HEK293 (cell line): ENCODE data around the gene SEMA4B.
A peak's percentile ranks its signal among the peaks of the same experiment; 100 is the strongest.

ENCODE experiments used
- CTCF ChIA-PET: fragments of 350-600 bp; formaldehyde crosslinking; extraction: SDS; loops from one replicate; lab custom pipeline; 2021; ENCODE audit warnings: antibody characterized with exemption; lab: Yijun Ruan, JAX
- POLR2A ChIA-PET: fragments of 300-600 bp; formaldehyde crosslinking; extraction: SDS; loops from one replicate; lab custom pipeline; 2020; ENCODE audit warnings: antibody characterized with exemption, inconsistent platforms; lab: Yijun Ruan, JAX
- H3K27ac ChIP-seq: fragments of 200-500 bp; sonication (Bioruptor generic); 2 replicates; pipeline ENCODE4 v1.5.1; 2014; ENCODE audit warnings: low read depth, low read length, control low read depth, inconsistent platforms; ENCODE audit errors: extremely low read depth
- H3K36me3 ChIP-seq, 2 experiments: fragments of 200-500 bp in 1 of 2; sonication (Bioruptor generic) in 1 of 2; 1 replicate in 1 of 2; 2 replicates in 1 of 2; pipeline ENCODE4 v1.5.1; 2014 to 2017; ENCODE audit warnings: inconsistent platforms in 2 of 2, low read length in 2 of 2; ENCODE audit not compliant: control insufficient read depth in 2 of 2, insufficient read depth in 1 of 2
- H3K4me1 ChIP-seq: fragments of 200-500 bp; sonication (Bioruptor generic); 2 replicates; pipeline ENCODE4 v1.5.1; 2014; ENCODE audit warnings: mild to moderate bottlenecking, low read length, inconsistent platforms; ENCODE audit not compliant: control insufficient read depth, insufficient read depth
- H3K4me3 ChIP-seq: 2 replicates; pipeline ENCODE4 v1.5.1; 2011; ENCODE audit warnings: low read depth, mild to moderate bottlenecking, control low read depth, low read length, moderate library complexity
- H3K9me3 ChIP-seq: fragments of 200-500 bp; sonication (Bioruptor generic); 2 replicates; pipeline ENCODE4 v1.5.1; 2014; ENCODE audit warnings: low read depth, low read length, inconsistent platforms; ENCODE audit not compliant: control insufficient read depth, insufficient read depth
- GLIS2 ChIP-seq: fragments of 450-650 bp; formaldehyde crosslinking; IDR thresholded peaks from 2 replicates; pipeline ENCODE4 v1.5.1; 2016; ENCODE audit warnings: missing biosample characterization, missing genetic modification characterization
- INSM2 ChIP-seq: fragments of 450-650 bp; formaldehyde crosslinking; IDR thresholded peaks from 2 replicates; pipeline ENCODE4 v1.5.1; 2016; ENCODE audit warnings: missing biosample characterization, missing genetic modification characterization
- KLF8 ChIP-seq: fragments of 450-650 bp; formaldehyde crosslinking; IDR thresholded peaks from 2 replicates; pipeline ENCODE4 v1.5.1; 2016; ENCODE audit warnings: missing biosample characterization, missing genetic modification characterization
- KLF9 ChIP-seq: fragments of 450-650 bp; formaldehyde crosslinking; IDR thresholded peaks from 2 replicates; pipeline ENCODE4 v1.5.1; 2016; ENCODE audit warnings: missing biosample characterization, missing genetic modification characterization, low read depth
- SP2 ChIP-seq: fragments of 450-650 bp; formaldehyde crosslinking; IDR thresholded peaks from 2 replicates; pipeline ENCODE4 v1.5.1; 2016; ENCODE audit warnings: missing biosample characterization, missing genetic modification characterization
- ZFHX2 ChIP-seq: fragments of 450-650 bp; formaldehyde crosslinking; conservative IDR thresholded peaks from 2 replicates; pipeline ENCODE4 v1.5.1; 2016; ENCODE audit warnings: missing biosample characterization, missing genetic modification characterization
- ZNF211 ChIP-seq: fragments of 450-650 bp; formaldehyde crosslinking; IDR thresholded peaks from 2 replicates; pipeline ENCODE4 v1.5.1; 2016; ENCODE audit warnings: low read depth, missing biosample characterization, missing genetic modification characterization
- ZNF26 ChIP-seq: fragments of 450-650 bp; formaldehyde crosslinking; IDR thresholded peaks from 2 replicates; pipeline ENCODE4 v1.5.1; 2016; ENCODE audit warnings: missing biosample characterization, missing genetic modification characterization
- ZNF292 ChIP-seq: fragments of 450-650 bp; formaldehyde crosslinking; IDR thresholded peaks from 2 replicates; pipeline ENCODE4 v1.5.1; 2016; ENCODE audit warnings: low read depth, missing biosample characterization, missing genetic modification characterization, borderline replicate concordance
- ZNF335 ChIP-seq: fragments of 450-650 bp; formaldehyde crosslinking; conservative IDR thresholded peaks from 2 replicates; pipeline ENCODE4 v1.5.1; 2016; ENCODE audit warnings: missing biosample characterization, missing genetic modification characterization
- ZNF350 ChIP-seq: fragments of 450-650 bp; formaldehyde crosslinking; IDR thresholded peaks from 2 replicates; pipeline ENCODE4 v1.5.0; 2017; ENCODE audit warnings: missing biosample characterization, mild to moderate bottlenecking, missing genetic modification characterization
- ZNF394 ChIP-seq: fragments of 450-650 bp; formaldehyde crosslinking; IDR thresholded peaks from 2 replicates; pipeline ENCODE4 v1.5.1; 2016; ENCODE audit warnings: missing biosample characterization, missing genetic modification characterization, mild to moderate bottlenecking, moderate library complexity, borderline replicate concordance
- ZNF433 ChIP-seq: fragments of 450-650 bp; formaldehyde crosslinking; IDR thresholded peaks from 2 replicates; pipeline ENCODE4 v1.5.1; 2016; ENCODE audit warnings: missing biosample characterization, missing genetic modification characterization, low read depth
- ZNF449 ChIP-seq: fragments of 450-650 bp; formaldehyde crosslinking; IDR thresholded peaks from 2 replicates; pipeline ENCODE4 v1.5.1; 2017; ENCODE audit warnings: missing biosample characterization, mild to moderate bottlenecking, missing genetic modification characterization, moderate library complexity
- ZNF544 ChIP-seq: fragments of 450-650 bp; formaldehyde crosslinking; IDR thresholded peaks from 2 replicates; pipeline ENCODE4 v1.5.0; 2017; ENCODE audit warnings: missing biosample characterization, missing genetic modification characterization
- ZNF596 ChIP-seq: fragments of 450-650 bp; IDR thresholded peaks from 2 replicates; pipeline ENCODE4 v1.5.0; 2018; ENCODE audit warnings: missing biosample characterization, mild to moderate bottlenecking, missing genetic modification characterization, moderate library complexity
- ZNF747 ChIP-seq: fragments of 450-650 bp; formaldehyde crosslinking; IDR thresholded peaks from 2 replicates; pipeline ENCODE4 v1.5.1; 2016; ENCODE audit warnings: missing biosample characterization, missing genetic modification characterization
- ZNF785 ChIP-seq: fragments of 450-650 bp; formaldehyde crosslinking; IDR thresholded peaks from 2 replicates; pipeline ENCODE4 v1.5.1; 2016; ENCODE audit warnings: missing biosample characterization, missing genetic modification characterization
- ZNF843 ChIP-seq: fragments of 450-650 bp; formaldehyde crosslinking; IDR thresholded peaks from 2 replicates; pipeline ENCODE4 v1.5.1; 2016; ENCODE audit warnings: missing biosample characterization, missing genetic modification characterization
- TF ChIP-seq, protein P1 (sequence below): fragments of 450-650 bp; formaldehyde crosslinking; IDR thresholded peaks from 2 replicates; pipeline ENCODE4 v1.5.1; 2016; ENCODE audit warnings: missing biosample characterization, missing genetic modification characterization
- TF ChIP-seq, protein P2 (sequence below): fragments of 450-650 bp; formaldehyde crosslinking; IDR thresholded peaks from 2 replicates; pipeline ENCODE4 v1.5.1; 2016; ENCODE audit warnings: missing biosample characterization, missing genetic modification characterization
- TF ChIP-seq, protein P3 (sequence below): fragments of 450-650 bp; formaldehyde crosslinking; IDR thresholded peaks from 2 replicates; pipeline ENCODE4 v1.5.1; 2016; ENCODE audit warnings: missing biosample characterization, missing genetic modification characterization, borderline replicate concordance
- TF ChIP-seq, protein P4 (sequence below): fragments of 450-650 bp; formaldehyde crosslinking; IDR thresholded peaks from 2 replicates; pipeline ENCODE4 v1.5.1; 2016; ENCODE audit warnings: missing biosample characterization, missing genetic modification characterization

SEMA4B gene

GRCh38 chr15:90225047-90225446 lies 23.9 kb downstream of the SEMA4B start:
- CTCF ChIA-PET = interaction anchor here (1.5 kb wide), 1 partner anchor 82 kb away, joined by 4 read pairs; no protein-coding TSS in a partner anchor
- POLR2A ChIA-PET = interaction anchor here (2.0 kb wide), 1 partner anchor 8 kb away, joined by 7 read pairs; the partner anchor contains the start of genes CIB1 and GDPGP1
- H3K36me3 ChIP-seq = peaks cover 13 to 65% of the 10 kb centered on the region in 2 experiments; a peak in 2 of 3 replicates

GRCh38 chr15:90225504-90226234 lies 24.5 kb downstream of the SEMA4B start:
- Histone ChIP-seq H3K9me3 (no peaks in the 10 kb centered on the region), H3K27ac (no peak overlapping the region), H3K4me3 (no peak overlapping the region), H3K36me3 (peaks cover 13 to 71% of the 10 kb centered on the region in 2 experiments; a peak in 2 of 3 replicates), H3K4me1 (peaks cover 6% of the 10 kb centered on the region; the same call in 1 of the 2 replicates)
- POLR2A ChIA-PET = interaction anchor here (2.0 kb wide), 1 partner anchor 8 kb away, joined by 7 read pairs; the partner anchor contains the start of genes CIB1 and GDPGP1
- CTCF ChIA-PET = interaction anchor here (0.7 to 1.5 kb wide), 2 partner anchors 83 to 225 kb away, joined by 3 to 4 read pairs; no protein-coding TSS in a partner anchor
- TF ChIP-seq ZNF26 (tag by site-specific recombination) (no peak), INSM2 (no peak), ZNF211 (no peak), GLIS2 (tag by site-specific recombination) (peak; percentile 68), ZNF433 (tag by site-specific recombination) (no peak), ZNF449 (tag by site-specific recombination) (no peak)
- TF ChIP-seq, protein P1, sequence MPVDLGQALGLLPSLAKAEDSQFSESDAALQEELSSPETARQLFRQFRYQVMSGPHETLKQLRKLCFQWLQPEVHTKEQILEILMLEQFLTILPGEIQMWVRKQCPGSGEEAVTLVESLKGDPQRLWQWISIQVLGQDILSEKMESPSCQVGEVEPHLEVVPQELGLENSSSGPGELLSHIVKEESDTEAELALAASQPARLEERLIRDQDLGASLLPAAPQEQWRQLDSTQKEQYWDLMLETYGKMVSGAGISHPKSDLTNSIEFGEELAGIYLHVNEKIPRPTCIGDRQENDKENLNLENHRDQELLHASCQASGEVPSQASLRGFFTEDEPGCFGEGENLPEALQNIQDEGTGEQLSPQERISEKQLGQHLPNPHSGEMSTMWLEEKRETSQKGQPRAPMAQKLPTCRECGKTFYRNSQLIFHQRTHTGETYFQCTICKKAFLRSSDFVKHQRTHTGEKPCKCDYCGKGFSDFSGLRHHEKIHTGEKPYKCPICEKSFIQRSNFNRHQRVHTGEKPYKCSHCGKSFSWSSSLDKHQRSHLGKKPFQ = no peak
- TF ChIP-seq, protein P2, sequence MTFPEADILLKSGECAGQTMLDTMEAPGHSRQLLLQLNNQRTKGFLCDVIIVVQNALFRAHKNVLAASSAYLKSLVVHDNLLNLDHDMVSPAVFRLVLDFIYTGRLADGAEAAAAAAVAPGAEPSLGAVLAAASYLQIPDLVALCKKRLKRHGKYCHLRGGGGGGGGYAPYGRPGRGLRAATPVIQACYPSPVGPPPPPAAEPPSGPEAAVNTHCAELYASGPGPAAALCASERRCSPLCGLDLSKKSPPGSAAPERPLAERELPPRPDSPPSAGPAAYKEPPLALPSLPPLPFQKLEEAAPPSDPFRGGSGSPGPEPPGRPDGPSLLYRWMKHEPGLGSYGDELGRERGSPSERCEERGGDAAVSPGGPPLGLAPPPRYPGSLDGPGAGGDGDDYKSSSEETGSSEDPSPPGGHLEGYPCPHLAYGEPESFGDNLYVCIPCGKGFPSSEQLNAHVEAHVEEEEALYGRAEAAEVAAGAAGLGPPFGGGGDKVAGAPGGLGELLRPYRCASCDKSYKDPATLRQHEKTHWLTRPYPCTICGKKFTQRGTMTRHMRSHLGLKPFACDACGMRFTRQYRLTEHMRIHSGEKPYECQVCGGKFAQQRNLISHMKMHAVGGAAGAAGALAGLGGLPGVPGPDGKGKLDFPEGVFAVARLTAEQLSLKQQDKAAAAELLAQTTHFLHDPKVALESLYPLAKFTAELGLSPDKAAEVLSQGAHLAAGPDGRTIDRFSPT (tag by site-specific recombination) = no peak; the same call in 1 of the 2 replicates

More at GRCh38 chr15:90225047-90225446, 23.9 kb downstream of the SEMA4B start:
- TF ChIP-seq KLF8 (tag by site-specific recombination) (no peak), ZNF785 (no peak), ZFHX2 (tag by site-specific recombination) (no peak), ZNF596 (no peak), ZNF394 (tag by site-specific recombination) (no peak), ZNF747 (tag by site-specific recombination) (no peak), ZNF843 (tag by site-specific recombination) (no peak), ZNF544 (tag by site-specific recombination) (no peak), ZNF350 (tag by site-specific recombination) (no peak), ZNF335 (tag by site-specific recombination) (no peak), ZNF292 (tag by site-specific recombination) (no peak), KLF9 (no peak), SP2 (tag by site-specific recombination) (no peak)
- TF ChIP-seq, protein P3, sequence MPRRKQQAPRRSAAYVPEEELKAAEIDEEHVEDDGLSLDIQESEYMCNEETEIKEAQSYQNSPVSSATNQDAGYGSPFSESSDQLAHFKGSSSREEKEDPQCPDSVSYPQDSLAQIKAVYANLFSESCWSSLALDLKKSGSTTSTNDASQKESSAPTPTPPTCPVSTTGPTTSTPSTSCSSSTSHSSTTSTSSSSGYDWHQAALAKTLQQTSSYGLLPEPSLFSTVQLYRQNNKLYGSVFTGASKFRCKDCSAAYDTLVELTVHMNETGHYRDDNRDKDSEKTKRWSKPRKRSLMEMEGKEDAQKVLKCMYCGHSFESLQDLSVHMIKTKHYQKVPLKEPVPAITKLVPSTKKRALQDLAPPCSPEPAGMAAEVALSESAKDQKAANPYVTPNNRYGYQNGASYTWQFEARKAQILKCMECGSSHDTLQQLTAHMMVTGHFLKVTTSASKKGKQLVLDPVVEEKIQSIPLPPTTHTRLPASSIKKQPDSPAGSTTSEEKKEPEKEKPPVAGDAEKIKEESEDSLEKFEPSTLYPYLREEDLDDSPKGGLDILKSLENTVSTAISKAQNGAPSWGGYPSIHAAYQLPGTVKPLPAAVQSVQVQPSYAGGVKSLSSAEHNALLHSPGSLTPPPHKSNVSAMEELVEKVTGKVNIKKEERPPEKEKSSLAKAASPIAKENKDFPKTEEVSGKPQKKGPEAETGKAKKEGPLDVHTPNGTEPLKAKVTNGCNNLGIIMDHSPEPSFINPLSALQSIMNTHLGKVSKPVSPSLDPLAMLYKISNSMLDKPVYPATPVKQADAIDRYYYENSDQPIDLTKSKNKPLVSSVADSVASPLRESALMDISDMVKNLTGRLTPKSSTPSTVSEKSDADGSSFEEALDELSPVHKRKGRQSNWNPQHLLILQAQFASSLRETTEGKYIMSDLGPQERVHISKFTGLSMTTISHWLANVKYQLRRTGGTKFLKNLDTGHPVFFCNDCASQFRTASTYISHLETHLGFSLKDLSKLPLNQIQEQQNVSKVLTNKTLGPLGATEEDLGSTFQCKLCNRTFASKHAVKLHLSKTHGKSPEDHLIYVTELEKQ (tag by site-specific recombination) = no peak
- TF ChIP-seq, protein P4, sequence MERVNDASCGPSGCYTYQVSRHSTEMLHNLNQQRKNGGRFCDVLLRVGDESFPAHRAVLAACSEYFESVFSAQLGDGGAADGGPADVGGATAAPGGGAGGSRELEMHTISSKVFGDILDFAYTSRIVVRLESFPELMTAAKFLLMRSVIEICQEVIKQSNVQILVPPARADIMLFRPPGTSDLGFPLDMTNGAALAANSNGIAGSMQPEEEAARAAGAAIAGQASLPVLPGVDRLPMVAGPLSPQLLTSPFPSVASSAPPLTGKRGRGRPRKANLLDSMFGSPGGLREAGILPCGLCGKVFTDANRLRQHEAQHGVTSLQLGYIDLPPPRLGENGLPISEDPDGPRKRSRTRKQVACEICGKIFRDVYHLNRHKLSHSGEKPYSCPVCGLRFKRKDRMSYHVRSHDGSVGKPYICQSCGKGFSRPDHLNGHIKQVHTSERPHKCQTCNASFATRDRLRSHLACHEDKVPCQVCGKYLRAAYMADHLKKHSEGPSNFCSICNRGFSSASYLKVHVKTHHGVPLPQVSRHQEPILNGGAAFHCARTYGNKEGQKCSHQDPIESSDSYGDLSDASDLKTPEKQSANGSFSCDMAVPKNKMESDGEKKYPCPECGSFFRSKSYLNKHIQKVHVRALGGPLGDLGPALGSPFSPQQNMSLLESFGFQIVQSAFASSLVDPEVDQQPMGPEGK (tag by site-specific recombination) = no peak
- Histone ChIP-seq H3K4me3 (no peak overlapping the region), H3K4me1 (peaks cover 6% of the 10 kb centered on the region; the same call in 1 of the 2 replicates), H3K27ac (no peak overlapping the region), H3K9me3 (no peaks in the 10 kb centered on the region)
